PFSK-1 (cell line): Measurements from ENCODE around the gene FOXO3.

ENCODE experiments used
- FOXP2 ChIP-seq: optimal IDR thresholded peaks from 2 replicates; pipeline ENCODE3; 2011; ENCODE audit warnings: borderline replicate concordance, control low read depth, inconsistent platforms; ENCODE audit not compliant: insufficient read depth; ENCODE audit errors: extremely low read length, extremely low read depth
- POLR2AphosphoS5 ChIP-seq: IDR thresholded peaks from 2 replicates; pipeline ENCODE4 v1.6.1; 2012; ENCODE audit warnings: low read depth, mild to moderate bottlenecking, control low read depth, low read length, moderate library complexity
- REST ChIP-seq, 2 experiments: IDR thresholded peaks; 2 replicates each; pipeline versions ENCODE4 v1.6.1 to v1.8.0; 2011 to 2012; ENCODE audit warnings: low read depth in 2 of 2, low read length in 2 of 2, control low read depth in 1 of 2, inconsistent platforms in 1 of 2, mild to moderate bottlenecking in 1 of 2, moderate library complexity in 1 of 2; ENCODE audit not compliant: insufficient read depth in 1 of 2
- SIN3A ChIP-seq: IDR thresholded peaks from 2 replicates; pipeline ENCODE4 v1.6.1; 2012; ENCODE audit warnings: mild to moderate bottlenecking, low read length, moderate library complexity, borderline replicate concordance; ENCODE audit not compliant: insufficient read depth
- TAF1 ChIP-seq: IDR thresholded peaks from 2 replicates; pipeline ENCODE4 v1.6.1; 2012; ENCODE audit warnings: low read length, control low read depth, borderline replicate concordance; ENCODE audit not compliant: insufficient read depth

Gene FOXO3

GRCh38 chr6:108658174-108658573, 97.5 kb downstream of the FOXO3 start:
- TF ChIP-seq POLR2AphosphoS5 (no peak), SIN3A (no peak), REST (IDR thresholded peaks at IDR 0.05; ENCODE audit: insufficient read depth in 1 of 2, low read depth in 2 of 2, low read length in 2 of 2) (no peak), FOXP2 (no peak), TAF1 (no peak)

DNA sequence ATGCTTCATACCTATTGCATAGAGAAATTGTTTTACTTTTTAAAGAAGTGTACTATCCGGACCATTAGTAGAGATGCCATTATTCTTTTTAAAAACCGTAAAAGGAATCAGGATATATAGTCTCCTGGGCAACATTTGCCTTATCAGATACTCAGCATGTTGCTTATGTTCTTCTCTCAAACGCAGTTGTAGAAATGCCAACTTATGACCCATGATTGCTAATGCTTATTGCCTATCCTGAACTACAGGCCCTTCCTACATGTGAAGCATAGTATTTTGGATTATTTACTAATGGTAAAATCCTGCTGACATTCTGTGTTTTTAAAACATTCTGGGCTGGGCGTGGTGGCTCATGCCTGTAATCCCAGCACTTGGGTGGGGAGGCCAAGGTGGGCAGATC, 99.5 kb downstream of the FOXO3 start:
- TF ChIP-seq FOXP2 = no peak
- no peak for TF ChIP-seq REST (IDR thresholded peaks at IDR 0.05; ENCODE audit: insufficient read depth in 1 of 2, low read depth in 2 of 2, low read length in 2 of 2)
- no peak for TF ChIP-seq SIN3A
- no peak for TF ChIP-seq TAF1
- TF ChIP-seq POLR2AphosphoS5 = no peak

- TF ChIP-seq TAF1 (no peak), POLR2AphosphoS5 (no peak), SIN3A (no peak), REST (IDR thresholded peaks at IDR 0.05; ENCODE audit: insufficient read depth in 1 of 2, low read depth in 2 of 2, low read length in 2 of 2) (no peak), FOXP2 (no peak)
These were observed 100.7 kb downstream of the FOXO3 start for GRCh38 chr6:108661430-108661829.

GRCh38 chr6:108661982-108662381, 101.3 kb downstream of the FOXO3 start:
- TF ChIP-seq POLR2AphosphoS5 = no peak
- TF ChIP-seq SIN3A = no peak
- TF ChIP-seq TAF1 = no peak
- no peak for TF ChIP-seq FOXP2
- TF ChIP-seq REST (IDR thresholded peaks at IDR 0.05; ENCODE audit: insufficient read depth in 1 of 2, low read depth in 2 of 2, low read length in 2 of 2) = no peak

- TF ChIP-seq REST (IDR thresholded peaks at IDR 0.05; ENCODE audit: insufficient read depth in 1 of 2, low read depth in 2 of 2, low read length in 2 of 2) (no peak), SIN3A (no peak), FOXP2 (no peak), POLR2AphosphoS5 (no peak), TAF1 (no peak)
These were observed 102.0 kb downstream of the FOXO3 start for GRCh38 chr6:108662702-108663101.
